Forelimb muscle (tissue), 1 donor: ENCODE results near the gene MTMR6. TPM values are rescaled to one million over a fixed set of nuclear protein-coding genes. Genes with fewer than 3 reads are reported as not detected.

ENCODE experiments used
- DNase-seq: peaks from one replicate; pipeline ENCODE4 v3.0.0-alpha.2; 2013; ENCODE audit warnings: low read depth
- polyA plus RNA-seq: library from polyadenylated mRNA; unstranded; fragments of 120-200 nt; gene quantifications from one replicate; pipeline ENCODE4 v1.2.1, GENCODE V29; 2013; ENCODE audit not compliant: insufficient read length

The MTMR6 gene
- polyA plus RNA-seq, 1 donor = 10.6 TPM

GRCh38 chr13:25280396-25280795 is 6.9 kb downstream of the MTMR6 start:
- DNase-seq = no peak

GRCh38 chr13:25276748-25277147 is 10.5 kb downstream of the MTMR6 start:
- DNase-seq = no peak

DNA sequence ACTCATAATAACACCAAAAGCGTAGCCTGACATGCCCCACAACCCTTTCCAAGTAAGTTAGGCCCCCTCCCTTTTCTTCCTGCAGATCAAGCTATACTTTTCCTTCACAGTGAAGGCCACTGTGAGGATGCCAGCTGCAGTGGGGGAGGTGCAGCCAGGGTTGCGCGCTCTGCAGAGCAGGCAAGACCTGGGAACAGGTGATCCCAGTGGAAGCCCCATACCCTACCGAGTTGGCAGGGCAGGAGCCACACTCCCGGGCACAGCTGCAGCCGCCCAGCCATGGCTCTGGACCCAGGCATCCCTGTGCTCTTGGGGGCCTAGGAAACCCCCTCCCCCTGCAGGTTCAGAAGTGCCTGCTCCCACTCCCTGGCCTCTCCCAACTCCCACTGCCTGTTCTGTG is 18.7 kb downstream of the MTMR6 start:
- no peak for DNase-seq

DNA sequence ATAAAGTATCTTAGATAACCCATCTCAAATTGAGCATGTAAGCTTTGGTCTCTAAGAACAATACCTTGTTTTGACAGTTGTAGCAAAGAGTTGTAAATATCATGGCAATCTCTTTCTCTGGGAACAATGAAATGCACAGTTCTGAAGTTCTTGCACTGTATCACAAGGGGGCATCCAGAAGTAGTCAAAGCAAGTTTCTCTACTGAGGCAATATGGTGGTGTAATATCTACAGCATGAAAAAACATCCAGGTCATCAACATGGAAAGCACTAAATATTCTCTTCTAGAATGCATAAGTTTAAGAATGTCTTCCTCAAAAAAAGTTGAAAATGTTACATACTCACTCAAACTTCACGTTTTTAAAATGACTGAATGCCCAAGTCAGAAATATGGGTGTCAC is 19.6 kb downstream of the MTMR6 start:
- DNase-seq = no peak

- DNase-seq = no peak
Observed at GRCh38 chr13:25266706-25267105, 20.6 kb downstream of the MTMR6 start.

- DNase-seq = no peak
Observed at GRCh38 chr13:25262261-25262660, 25.0 kb downstream of the MTMR6 start.

DNA sequence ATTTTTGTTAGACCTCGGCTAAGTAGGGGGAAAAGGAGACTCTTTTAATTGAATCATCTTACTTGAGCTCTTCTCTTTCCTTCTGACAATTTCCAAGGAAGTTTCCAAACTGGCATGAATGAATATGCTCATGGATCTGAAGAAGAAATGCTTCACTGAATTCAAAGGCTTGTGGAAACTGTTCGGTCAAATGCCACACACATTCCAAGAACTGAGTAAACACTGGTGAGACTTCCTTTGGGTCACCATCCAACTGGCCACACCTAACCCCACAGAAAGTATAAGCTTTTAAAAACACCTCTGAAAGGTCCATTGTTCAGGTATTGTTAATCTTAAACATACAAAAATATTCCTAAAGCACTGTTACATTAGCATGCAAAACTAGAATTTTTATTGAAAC is 33.6 kb downstream of the MTMR6 start:
- DNase-seq = no peak

DNA sequence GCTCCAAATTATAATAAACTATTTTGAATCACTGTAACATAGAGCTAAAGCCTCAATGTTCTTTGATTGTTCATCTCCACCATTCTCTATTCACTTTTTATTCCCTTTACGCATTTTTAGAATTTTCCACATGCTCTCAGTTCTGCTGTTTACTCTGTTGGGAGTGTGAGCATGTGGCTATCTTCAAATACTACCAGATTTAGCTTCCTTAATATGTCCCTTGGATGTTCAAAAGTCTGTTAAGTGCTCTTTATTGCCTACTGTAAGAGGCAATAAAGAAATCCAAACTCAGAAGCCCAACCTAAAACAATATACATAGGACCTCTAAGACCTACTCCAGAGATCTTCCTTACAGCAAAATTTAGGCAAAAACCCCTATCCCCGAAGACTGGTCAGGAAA is 34.5 kb downstream of the MTMR6 start:
- no peak for DNase-seq

GRCh38 chr13:25252225-25252624 is 35.1 kb downstream of the MTMR6 start:
- DNase-seq = no peak

DNA sequence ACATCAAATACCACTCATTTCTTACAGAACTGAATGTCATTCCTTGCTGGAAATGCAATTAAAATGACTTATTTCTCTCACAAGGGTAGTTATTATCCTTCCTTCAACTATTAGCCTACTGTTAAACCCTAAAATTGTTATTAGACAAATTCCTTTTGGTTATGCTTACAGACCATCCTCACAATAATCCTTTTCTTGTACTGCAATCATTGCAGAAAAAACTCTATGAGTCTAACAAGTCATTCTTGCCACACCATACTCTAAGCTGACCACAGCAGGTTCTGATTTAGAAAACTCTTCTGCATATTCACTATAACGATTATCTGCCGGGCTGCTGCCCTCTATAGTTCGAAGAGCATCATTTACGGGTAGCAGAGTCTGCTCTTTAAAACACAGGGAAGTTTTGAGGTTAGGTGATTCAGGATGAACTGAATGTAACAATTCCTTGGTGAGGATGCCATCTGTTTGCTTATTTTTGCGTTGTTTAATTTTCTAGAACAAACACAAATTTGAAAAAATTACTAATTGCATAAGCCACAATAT is 38.2 kb downstream of the MTMR6 start:
- DNase-seq = peak; percentile 8

- DNase-seq = no peak
Observed at GRCh38 chr13:25248071-25248470, 39.2 kb downstream of the MTMR6 start.

DNA sequence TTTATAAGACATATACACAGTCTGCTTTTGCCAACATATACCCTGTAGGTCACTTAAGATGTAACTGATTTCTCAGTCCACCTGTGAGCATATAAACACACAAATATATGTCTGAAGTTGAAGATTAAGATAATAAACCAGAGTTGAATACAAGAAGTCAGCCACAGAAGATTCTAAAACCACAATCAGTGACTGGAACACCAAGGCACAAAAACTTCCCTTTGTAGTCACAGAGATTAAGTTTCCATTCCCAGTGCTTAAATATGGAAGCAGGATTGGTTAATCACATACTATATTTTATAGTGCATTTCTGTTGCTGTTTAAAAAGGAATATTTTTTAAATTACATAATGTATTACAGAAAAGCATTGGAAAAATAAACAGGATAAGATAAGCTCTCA is 39.9 kb downstream of the MTMR6 start:
- no peak for DNase-seq

- DNase-seq = no peak
Observed at GRCh38 chr13:25244123-25244522, 43.2 kb downstream of the MTMR6 start.

DNA sequence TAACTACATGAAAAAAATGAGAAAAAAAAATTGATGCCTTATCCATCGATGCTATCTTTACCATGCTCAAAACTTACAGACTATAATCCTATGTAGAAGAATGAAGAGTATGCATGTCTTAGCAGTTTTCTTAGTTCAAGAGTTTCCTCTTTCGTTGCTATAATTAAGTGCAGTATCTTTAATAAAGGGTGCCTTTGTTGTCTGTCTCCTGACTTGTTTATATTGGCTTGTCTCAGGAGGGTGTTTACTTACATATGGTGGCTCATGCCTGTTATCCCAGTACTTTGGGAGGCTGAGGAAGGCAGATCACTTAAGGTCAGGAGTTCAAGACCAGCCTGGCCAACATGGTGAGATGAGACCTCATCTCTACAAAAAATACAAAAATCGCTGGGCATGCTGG is 44.3 kb downstream of the MTMR6 start:
- no peak for DNase-seq

- DNase-seq = no peak
Observed at GRCh38 chr13:25241007-25241406, 46.3 kb downstream of the MTMR6 start.

- no peak for DNase-seq
Observed at GRCh38 chr13:25237083-25237482, 50.2 kb downstream of the MTMR6 start.

GRCh38 chr13:25233861-25234260 is 53.4 kb downstream of the MTMR6 start:
- no peak for DNase-seq

DNA sequence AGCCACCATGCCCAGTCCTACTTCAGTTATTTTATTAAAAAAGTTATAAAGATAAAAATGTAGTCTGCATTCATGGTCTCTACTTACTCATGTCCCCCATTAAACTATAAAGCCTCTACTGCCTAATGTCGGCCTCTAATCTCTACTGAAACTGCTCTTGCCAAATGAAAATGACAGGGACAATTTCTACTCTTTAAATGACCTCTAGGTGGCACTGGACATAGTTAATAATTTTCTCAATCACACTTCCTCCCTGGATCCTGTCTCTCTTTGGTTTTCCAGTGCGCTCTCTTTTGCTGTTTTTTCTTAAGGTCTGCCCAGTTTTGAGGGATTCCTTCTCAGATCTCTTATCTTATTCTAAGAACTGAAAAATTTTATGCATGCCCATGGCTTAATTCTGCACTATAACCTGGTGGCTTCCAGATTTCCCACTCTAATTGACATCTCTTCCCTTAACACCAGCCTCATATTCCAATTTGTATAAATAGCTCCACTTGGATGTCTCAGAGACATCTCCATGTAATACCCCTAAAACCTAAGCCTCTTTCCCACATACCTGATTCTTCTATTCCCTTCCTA is 54.3 kb downstream of the MTMR6 start:
- DNase-seq = no peak

GRCh38 chr13:25231517-25231916 is 55.8 kb downstream of the MTMR6 start:
- no peak for DNase-seq

DNA sequence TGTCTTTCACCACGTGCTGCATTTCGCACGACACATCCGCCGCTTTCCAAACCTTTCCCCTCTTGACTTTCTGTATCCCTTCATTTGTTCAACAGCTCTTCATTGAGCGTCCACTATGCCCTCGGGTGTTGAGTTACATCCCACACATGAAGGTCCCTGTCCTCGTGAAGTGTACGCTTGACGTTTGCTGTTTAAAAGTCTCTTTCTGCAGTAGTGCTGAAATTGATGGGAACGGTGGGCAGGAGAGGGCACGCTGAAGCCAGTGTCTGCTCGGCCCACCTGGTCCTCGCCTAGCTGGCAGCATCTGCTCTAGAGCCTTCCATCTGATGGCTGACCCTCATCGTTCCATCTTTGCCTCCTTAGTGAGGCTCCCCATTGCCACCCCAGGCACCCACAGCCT is 59.6 kb downstream of the MTMR6 start:
- no peak for DNase-seq

DNA sequence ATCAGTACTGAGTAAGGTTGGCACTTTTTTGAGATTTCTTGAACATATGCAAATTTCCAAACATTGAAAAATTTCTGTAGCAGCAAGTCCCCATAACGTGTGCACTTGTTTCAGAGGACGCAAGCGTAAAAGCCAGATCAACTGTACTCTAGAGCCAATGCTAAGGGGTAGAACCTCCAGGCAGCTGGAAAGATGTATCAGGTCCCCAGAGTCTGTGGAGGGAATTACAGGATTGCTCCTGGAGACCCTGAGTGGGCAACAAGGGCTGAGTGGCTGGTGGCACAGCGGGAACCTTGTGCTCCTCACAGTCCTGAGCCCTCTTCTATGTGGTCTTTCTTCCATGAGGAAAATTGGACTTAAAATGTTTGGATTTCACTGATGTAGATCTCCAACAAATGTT is 61.3 kb downstream of the MTMR6 start:
- no peak for DNase-seq

DNA sequence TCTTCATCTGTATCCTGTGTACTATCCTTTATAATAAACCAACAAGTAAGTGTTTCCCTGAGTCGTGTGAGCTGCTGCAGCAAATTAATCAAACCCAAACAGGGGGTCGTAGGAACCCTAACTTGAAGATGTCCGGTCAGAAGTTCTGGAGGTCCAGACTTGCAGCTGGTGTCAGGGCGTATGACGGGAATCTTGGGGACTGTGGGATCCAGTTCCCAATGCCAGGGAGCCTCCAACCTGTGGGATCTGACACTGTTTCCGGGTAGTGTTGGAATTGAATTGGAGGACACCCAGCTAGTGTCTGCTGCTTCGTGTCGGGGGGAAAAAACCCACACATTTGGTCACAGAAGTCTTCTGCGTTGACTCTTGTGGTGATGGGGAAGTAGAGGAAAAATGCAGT is 63.1 kb downstream of the MTMR6 start:
- no peak for DNase-seq

DNA sequence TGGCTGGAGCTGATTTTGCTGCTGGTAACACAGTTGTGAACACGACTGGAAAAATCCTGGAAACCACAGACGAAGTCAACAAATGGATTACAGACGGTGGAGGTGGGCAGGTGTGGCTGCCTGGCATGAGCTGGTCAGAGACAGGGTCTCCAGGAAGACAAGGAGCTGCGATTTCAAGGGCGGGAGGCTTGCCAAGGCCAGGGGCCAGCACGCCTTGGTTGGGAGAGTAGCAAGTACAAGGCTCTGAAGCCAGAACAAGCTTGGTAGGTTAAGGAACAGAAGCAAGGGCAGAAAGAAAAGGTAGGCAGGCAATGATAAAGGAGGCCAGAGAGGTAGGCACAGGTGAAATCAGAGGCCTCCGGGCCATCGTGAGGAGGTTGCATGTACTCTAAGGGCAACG is 64.5 kb downstream of the MTMR6 start:
- no peak for DNase-seq

DNA sequence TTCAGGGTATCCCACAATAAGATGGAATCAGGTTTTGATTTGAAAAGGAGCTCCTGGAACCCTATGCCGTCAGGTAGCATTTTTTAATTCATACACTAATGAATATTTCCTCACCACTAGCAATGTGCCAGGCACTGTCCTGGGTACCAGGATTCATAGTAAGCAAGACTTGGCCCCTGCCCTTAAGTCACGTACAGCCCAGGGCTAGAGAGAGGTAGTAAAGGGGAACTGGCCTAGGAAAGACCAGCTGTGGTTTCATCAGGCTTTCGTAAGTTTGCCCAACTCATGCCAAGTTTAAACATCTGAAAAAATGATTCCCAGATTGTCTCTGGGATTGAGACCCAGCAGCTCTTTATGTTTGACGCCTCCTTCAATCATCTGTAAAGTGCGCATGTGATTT is 69.3 kb downstream of the MTMR6 start:
- no peak for DNase-seq
